IMR-90 (cell line): ENCODE measurements around the gene PDLIM5. TPM values are rescaled to one million over a fixed set of nuclear protein-coding genes. Genes with fewer than 3 reads are reported as not detected.
A peak's percentile ranks its signal among the peaks of the same experiment; 100 is the strongest.

Experiments used
- ATAC-seq: fragments of 200-7000 bp; cut with Tn5 transposase; 2 replicates; pipeline ENCODE4 v1.9.1; 2020; ENCODE audit warnings: low read depth, mild to moderate bottlenecking, moderate library complexity
- BruUV-seq: library from RNA; stranded (reverse); fragments of 400-500 nt; replicated peaks from 2 replicates; lab custom pipeline; 2021; lab: Mats Ljungman, UMichigan
- CTCF ChIA-PET: fragments of 300-600 bp; formaldehyde crosslinking; extraction: SDS; loops from one replicate; lab custom pipeline; 2021; ENCODE audit warnings: antibody characterized with exemption; lab: Yijun Ruan, JAX
- POLR2A ChIA-PET: fragments of 300-600 bp; sonication (Branson Sonifier 250); formaldehyde crosslinking; loops from one replicate; lab custom pipeline; 2022; ENCODE audit warnings: antibody characterized with exemption; ENCODE audit not compliant: unreplicated experiment; lab: Charles Lee
- DNase-seq: peaks from one replicate; pipeline ENCODE4 v3.0.0; 2013
- H2AFZ ChIP-seq: replicated peaks from 2 replicates; pipeline ENCODE3; 2013; ENCODE audit warnings: low read length, mild to moderate bottlenecking; ENCODE audit not compliant: poor library complexity
- H2AK5ac ChIP-seq: 2 replicates; pipeline ENCODE4 v1.6.1; 2013; ENCODE audit warnings: low read depth, low read length, inconsistent platforms
- H2AK9ac ChIP-seq: replicated peaks from 2 replicates; pipeline ENCODE3; 2013; ENCODE audit warnings: mild to moderate bottlenecking, low read depth, low read length, moderate library complexity; ENCODE audit not compliant: poor library complexity
- H2BK120ac ChIP-seq: 2 replicates; pipeline ENCODE4 v1.6.1; 2013; ENCODE audit warnings: low read depth, low read length, inconsistent platforms
- H2BK15ac ChIP-seq: 3 replicates; pipeline ENCODE4 v1.6.1; 2013; ENCODE audit warnings: low read depth, low read length, inconsistent platforms
- H2BK20ac ChIP-seq: 2 replicates; pipeline ENCODE4 v1.6.1; 2013; ENCODE audit warnings: low read depth, mild to moderate bottlenecking, inconsistent platforms, low read length, moderate library complexity
- H2BK5ac ChIP-seq: 2 replicates; pipeline ENCODE4 v1.6.1; 2013; ENCODE audit warnings: mild to moderate bottlenecking, low read depth, low read length, inconsistent platforms; ENCODE audit not compliant: poor library complexity, severe bottlenecking
- H3K14ac ChIP-seq: replicated peaks from 2 replicates; pipeline ENCODE4 v1.6.1; 2013; ENCODE audit warnings: low read depth, low read length, inconsistent platforms
- H3K18ac ChIP-seq: 2 replicates; pipeline ENCODE4 v1.6.1; 2013; ENCODE audit warnings: low read depth, low read length, control low read depth
- H3K23ac ChIP-seq: 2 replicates; pipeline ENCODE4 v1.6.1; 2013; ENCODE audit warnings: low read depth, low read length, inconsistent platforms
- H3K27ac ChIP-seq: 2 replicates; pipeline ENCODE4 v1.5.1; 2013; ENCODE audit warnings: mild to moderate bottlenecking, control low read depth, low read length; ENCODE audit not compliant: insufficient read depth
- H3K27me3 ChIP-seq: 2 replicates; pipeline ENCODE4 v1.6.1; 2013; ENCODE audit warnings: low read length; ENCODE audit not compliant: control insufficient read depth, insufficient read depth
- H3K36me3 ChIP-seq: 2 replicates; pipeline ENCODE4 v1.6.1; 2013; ENCODE audit warnings: low read length, mixed read lengths; ENCODE audit not compliant: control insufficient read depth, insufficient read depth
- H3K4ac ChIP-seq: 2 replicates; pipeline ENCODE4 v1.6.1; 2013; ENCODE audit warnings: low read depth, low read length, inconsistent platforms
- H3K4me1 ChIP-seq: 2 replicates; pipeline ENCODE4 v1.6.1; 2013; ENCODE audit warnings: low read length, mixed read lengths; ENCODE audit not compliant: control insufficient read depth, insufficient read depth
- H3K4me2 ChIP-seq: 2 replicates; pipeline ENCODE4 v1.6.1; 2013; ENCODE audit warnings: low read depth, mild to moderate bottlenecking, control low read depth, low read length, moderate library complexity
- H3K4me3 ChIP-seq: 2 replicates; pipeline ENCODE4 v1.5.1; 2013; ENCODE audit warnings: low read depth, mild to moderate bottlenecking, control low read depth, low read length, moderate library complexity; ENCODE audit not compliant: insufficient read depth
- H3K56ac ChIP-seq: 2 replicates; pipeline ENCODE4 v1.6.1; 2013; ENCODE audit warnings: low read length, inconsistent platforms; ENCODE audit not compliant: insufficient read depth; ENCODE audit errors: extremely low read depth
- H3K79me1 ChIP-seq, 2 experiments: 2 replicates each; pipeline ENCODE4 v1.6.1; 2013; ENCODE audit warnings: low read length in 2 of 2, inconsistent platforms in 1 of 2, low read depth in 1 of 2
- H3K9ac ChIP-seq: 2 replicates; pipeline ENCODE4 v1.6.1; 2013; ENCODE audit warnings: low read depth, low read length, control low read depth
- H3K9me1 ChIP-seq: 2 replicates; pipeline ENCODE4 v1.6.1; 2013; ENCODE audit warnings: low read length, inconsistent platforms; ENCODE audit not compliant: insufficient read depth
- H3K9me3 ChIP-seq: 2 replicates; pipeline ENCODE4 v1.6.1; 2013; ENCODE audit warnings: low read length; ENCODE audit not compliant: control insufficient read depth, insufficient read depth
- H4K20me1 ChIP-seq: 2 replicates; pipeline ENCODE4 v1.6.1; 2013; ENCODE audit warnings: low read length, inconsistent platforms; ENCODE audit not compliant: insufficient read depth
- H4K5ac ChIP-seq: 2 replicates; pipeline ENCODE4 v1.6.1; 2013; ENCODE audit warnings: mild to moderate bottlenecking, low read depth, low read length, control low read depth
- H4K8ac ChIP-seq, 2 experiments: 2 replicates each; pipeline ENCODE4 v1.6.1; 2013; ENCODE audit warnings: low read depth in 2 of 2, low read length in 2 of 2, control low read depth in 1 of 2, inconsistent platforms in 1 of 2
- H4K91ac ChIP-seq: 2 replicates; pipeline ENCODE4 v1.6.1; 2013; ENCODE audit warnings: low read depth, low read length, inconsistent platforms; ENCODE audit not compliant: insufficient read depth
- CEBPB ChIP-seq: IDR thresholded peaks from 2 replicates; pipeline ENCODE4 v1.6.1; 2012; ENCODE audit warnings: low read depth, low read length, improper control_type of control experiment
- MAFK ChIP-seq: IDR thresholded peaks from 2 replicates; pipeline ENCODE4 v1.6.1; 2012; ENCODE audit warnings: low read depth, low read length, improper control_type of control experiment
- MAZ ChIP-seq: IDR thresholded peaks from 2 replicates; pipeline ENCODE4 v1.6.1; 2012; ENCODE audit warnings: low read depth, mild to moderate bottlenecking, low read length, improper control_type of control experiment, moderate library complexity, borderline replicate concordance
- MXI1 ChIP-seq: IDR thresholded peaks from 2 replicates; pipeline ENCODE4 v1.6.1; 2012; ENCODE audit warnings: low read depth, mild to moderate bottlenecking, low read length, moderate library complexity, borderline replicate concordance
- NFE2L2 ChIP-seq: fragments of 150-350 bp; IDR thresholded peaks from 2 replicates; pipeline ENCODE4 v1.6.1; 2016; ENCODE audit warnings: low read depth, mild to moderate bottlenecking, low read length
- RFX5 ChIP-seq: IDR thresholded peaks from 2 replicates; pipeline ENCODE4 v1.8.0; 2012; ENCODE audit warnings: low read depth, mild to moderate bottlenecking, low read length, moderate library complexity
- SMC3 ChIP-seq: fragments of 150-350 bp; IDR thresholded peaks from 2 replicates; pipeline ENCODE4 v1.6.1; 2016; ENCODE audit warnings: low read depth, mild to moderate bottlenecking, antibody characterized with exemption, low read length, moderate library complexity
- WGBS, 2 experiments: methylation state at CpG; one replicate each; pipeline versions ENCODE4 v1.1.5 to v1.1.7; 2013; ENCODE audit warnings: missing lambda C conversion rate in 2 of 2; ENCODE audit not compliant: insufficient read length in 1 of 2; ENCODE audit errors: extremely low coverage in 2 of 2; 5-methylcytosine and 5-hydroxymethylcytosine counted together
- dilution Hi-C: fragments of 300-500 bp; cut with HindIII; formaldehyde crosslinking; loops from one replicate; pipeline ENCODE4 v1.14.3; 2018; ENCODE audit warnings: low sequenced_read_pairs; ENCODE audit not compliant: unreplicated experiment
- in situ Hi-C: fragments of 300-500 bp; cut with MboI; formaldehyde crosslinking; loops from 3 replicates; pipeline ENCODE4 v1.14.3; 2019; ENCODE audit warnings: low sequenced_read_pairs, inconsistent platforms, mixed read lengths
- intact Hi-C: fragments of 100-400 bp; cut with micrococcal nuclease; formaldehyde crosslinking; loops from 2 replicates; pipeline ENCODE4 v1.10.0; 2022
- polyA plus RNA-seq, 3 experiments: library from polyadenylated mRNA; depleted of rRNA; stranded (reverse); fragments of >200 nt; gene quantifications; 2 replicates each; pipeline ENCODE4 v1.2.3, GENCODE V29; 2012; ENCODE audit warnings: low replicate concordance in 1 of 3
- total RNA-seq: library from RNA; depleted of rRNA; stranded (reverse); fragments of >200 nt; gene quantifications from 2 replicates; pipeline ENCODE4 v1.2.3, GENCODE V29; 2012
- TF ChIP-seq, protein P1 (sequence below): fragments of 150-350 bp; IDR thresholded peaks from 2 replicates; pipeline ENCODE4 v1.6.1; 2016; ENCODE audit warnings: low read depth, mild to moderate bottlenecking, low read length, moderate library complexity, borderline replicate concordance
- TF ChIP-seq, protein P2 (sequence below): fragments of 150-350 bp; IDR thresholded peaks from 2 replicates; pipeline ENCODE4 v1.6.1; 2017; ENCODE audit warnings: mild to moderate bottlenecking, antibody characterized with exemption, low read length, low read depth

PDLIM5 gene
- total and polyA plus RNA-seq, 2 of the 4 experiments (the other 2 are of a cell fraction): 96.5 to 188 TPM

DNA sequence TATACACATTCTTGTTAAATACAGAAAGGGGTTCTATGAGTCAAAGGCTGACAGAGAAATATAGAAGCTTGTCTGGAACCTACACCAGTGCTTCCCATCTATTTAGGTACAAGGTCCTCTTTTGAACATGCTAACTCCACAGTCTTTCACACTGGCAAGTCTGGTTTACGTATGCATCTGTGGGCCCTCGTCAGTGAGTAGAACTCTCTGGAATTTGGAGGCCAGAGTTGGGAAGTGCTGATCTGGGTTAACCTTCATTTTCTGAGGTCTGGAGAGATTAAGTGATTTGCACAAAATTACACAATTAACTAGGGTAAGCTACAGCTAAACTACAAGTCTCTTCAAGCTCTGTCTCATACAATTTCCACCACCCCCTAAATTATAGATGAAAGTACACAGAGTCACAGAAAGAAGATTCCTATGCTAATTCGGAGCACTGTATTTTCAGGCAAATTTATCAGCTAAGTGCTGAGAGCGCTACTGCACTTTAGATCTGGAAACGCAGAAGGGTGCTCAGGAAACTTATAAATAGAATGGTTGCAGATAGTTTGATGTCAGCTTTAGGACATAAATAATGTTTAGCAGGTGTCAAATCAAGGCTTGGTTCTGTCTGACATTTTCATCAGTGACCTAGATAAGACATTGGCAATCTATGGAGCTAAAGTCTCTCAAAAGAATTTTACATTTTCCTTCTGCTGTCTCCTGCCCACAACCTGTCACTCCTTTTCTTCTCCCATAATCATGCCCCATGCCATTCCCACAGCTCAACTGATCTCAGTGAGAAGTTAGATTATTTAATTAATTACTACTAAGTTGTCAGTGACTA lies 43.0 kb upstream of the PDLIM5 start:
- no peak overlapping the region for H3K4me3 ChIP-seq
- no peak overlapping the region for H4K8ac ChIP-seq
- no peak overlapping the region for H3K4ac ChIP-seq
- no peaks in the 10 kb centered on the region for H3K9me3 ChIP-seq
- no peak overlapping the region for H3K56ac ChIP-seq
- in situ Hi-C loops: loop anchor here (5.0 to 25.0 kb wide), 2 partner anchors 194 to 704 kb away; no protein-coding TSS in a partner anchor
- no peak overlapping the region for H2AK9ac ChIP-seq
- ChIA-PET POLR2A (no interaction called here), CTCF (interaction anchor here (0.9 kb wide), 1 partner anchor 195 kb away, joined by 3 read pairs; no protein-coding TSS in a partner anchor)
- H3K18ac ChIP-seq: no peak overlapping the region
- H3K9ac ChIP-seq: no peak overlapping the region
- intact Hi-C loops: loop anchor here (5.0 to 10.0 kb wide), 2 partner anchors 169 to 686 kb away; no protein-coding TSS in a partner anchor
- no peaks in the 10 kb centered on the region for H3K27me3 ChIP-seq
- H2BK15ac ChIP-seq: no peak overlapping the region
- no peak overlapping the region for H2AFZ ChIP-seq
- no peaks in the 10 kb centered on the region for H4K20me1 ChIP-seq
- H3K23ac ChIP-seq: no peak overlapping the region
- H2BK5ac ChIP-seq: no peak overlapping the region
- ATAC-seq: peak; percentile 47; the same call in 1 of the 2 replicates
- peaks cover 5% of the 10 kb centered on the region; the same call in 1 of the 2 replicates for H3K4me1 ChIP-seq
- H2BK20ac ChIP-seq: no peak overlapping the region
- TF ChIP-seq, protein P1, sequence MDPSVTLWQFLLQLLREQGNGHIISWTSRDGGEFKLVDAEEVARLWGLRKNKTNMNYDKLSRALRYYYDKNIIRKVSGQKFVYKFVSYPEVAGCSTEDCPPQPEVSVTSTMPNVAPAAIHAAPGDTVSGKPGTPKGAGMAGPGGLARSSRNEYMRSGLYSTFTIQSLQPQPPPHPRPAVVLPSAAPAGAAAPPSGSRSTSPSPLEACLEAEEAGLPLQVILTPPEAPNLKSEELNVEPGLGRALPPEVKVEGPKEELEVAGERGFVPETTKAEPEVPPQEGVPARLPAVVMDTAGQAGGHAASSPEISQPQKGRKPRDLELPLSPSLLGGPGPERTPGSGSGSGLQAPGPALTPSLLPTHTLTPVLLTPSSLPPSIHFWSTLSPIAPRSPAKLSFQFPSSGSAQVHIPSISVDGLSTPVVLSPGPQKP: no peak
- TF ChIP-seq RFX5: no peak
- no peak for TF ChIP-seq NFE2L2
- TF ChIP-seq CEBPB: no peak
- TF ChIP-seq MAZ: no peak
- TF ChIP-seq, protein P2, sequence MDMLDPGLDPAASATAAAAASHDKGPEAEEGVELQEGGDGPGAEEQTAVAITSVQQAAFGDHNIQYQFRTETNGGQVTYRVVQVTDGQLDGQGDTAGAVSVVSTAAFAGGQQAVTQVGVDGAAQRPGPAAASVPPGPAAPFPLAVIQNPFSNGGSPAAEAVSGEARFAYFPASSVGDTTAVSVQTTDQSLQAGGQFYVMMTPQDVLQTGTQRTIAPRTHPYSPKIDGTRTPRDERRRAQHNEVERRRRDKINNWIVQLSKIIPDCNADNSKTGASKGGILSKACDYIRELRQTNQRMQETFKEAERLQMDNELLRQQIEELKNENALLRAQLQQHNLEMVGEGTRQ: no peak
- TF ChIP-seq SMC3: no peak
- no peak for TF ChIP-seq MXI1
- TF ChIP-seq MAFK: no peak
- peak; percentile 51 for DNase-seq
- no peak overlapping the region for H3K4me2 ChIP-seq
- H4K91ac ChIP-seq: no peak overlapping the region
- no peaks in the 10 kb centered on the region for H3K36me3 ChIP-seq
- no peak overlapping the region for H3K27ac ChIP-seq
- no peak overlapping the region for H2AK5ac ChIP-seq
- no TSS peak for BruUV-seq
- dilution Hi-C loops: no loop called here
- no peaks in the 10 kb centered on the region for H3K79me1 ChIP-seq
- H2BK120ac ChIP-seq: no peak overlapping the region
- no peak overlapping the region for H3K14ac ChIP-seq
- no CpG with 5 or more reads among the region's 5 CpGs for WGBS, 2 experiments
- no peaks in the 10 kb centered on the region; the same call in 1 of the 2 replicates for H3K9me1 ChIP-seq
- no peak overlapping the region for H4K5ac ChIP-seq
